GM12801 (cell line): ENCODE measurements around the gene BCLAF1.

Source experiments
- TF ChIP-seq, protein P1 (sequence below): IDR thresholded peaks from one replicate; pipeline ENCODE4 v1.5.1; 2011; ENCODE audit warnings: control low read depth; ENCODE audit not compliant: insufficient read length; ENCODE audit errors: extremely low read depth

BCLAF1 gene

DNA sequence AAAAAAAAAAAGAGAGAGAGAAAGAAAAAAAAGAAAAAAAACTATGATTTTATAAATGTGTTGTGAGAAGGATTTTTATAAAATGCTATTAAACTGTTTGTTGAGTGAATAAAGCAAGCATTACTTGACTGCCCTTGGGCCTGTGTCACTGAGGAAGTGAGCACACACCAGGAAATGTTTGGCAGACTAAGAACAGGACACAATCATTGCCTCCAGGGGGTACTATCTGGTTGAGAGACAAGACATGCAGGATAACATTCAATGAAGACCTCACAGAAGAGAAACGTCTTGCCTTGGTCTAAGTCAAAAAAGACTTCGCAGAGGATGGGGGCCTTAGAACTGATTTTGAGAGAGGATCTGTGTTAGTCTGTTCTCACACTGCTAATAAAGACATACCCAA, 80.2 kb downstream of the BCLAF1 start:
- TF ChIP-seq, protein P1, sequence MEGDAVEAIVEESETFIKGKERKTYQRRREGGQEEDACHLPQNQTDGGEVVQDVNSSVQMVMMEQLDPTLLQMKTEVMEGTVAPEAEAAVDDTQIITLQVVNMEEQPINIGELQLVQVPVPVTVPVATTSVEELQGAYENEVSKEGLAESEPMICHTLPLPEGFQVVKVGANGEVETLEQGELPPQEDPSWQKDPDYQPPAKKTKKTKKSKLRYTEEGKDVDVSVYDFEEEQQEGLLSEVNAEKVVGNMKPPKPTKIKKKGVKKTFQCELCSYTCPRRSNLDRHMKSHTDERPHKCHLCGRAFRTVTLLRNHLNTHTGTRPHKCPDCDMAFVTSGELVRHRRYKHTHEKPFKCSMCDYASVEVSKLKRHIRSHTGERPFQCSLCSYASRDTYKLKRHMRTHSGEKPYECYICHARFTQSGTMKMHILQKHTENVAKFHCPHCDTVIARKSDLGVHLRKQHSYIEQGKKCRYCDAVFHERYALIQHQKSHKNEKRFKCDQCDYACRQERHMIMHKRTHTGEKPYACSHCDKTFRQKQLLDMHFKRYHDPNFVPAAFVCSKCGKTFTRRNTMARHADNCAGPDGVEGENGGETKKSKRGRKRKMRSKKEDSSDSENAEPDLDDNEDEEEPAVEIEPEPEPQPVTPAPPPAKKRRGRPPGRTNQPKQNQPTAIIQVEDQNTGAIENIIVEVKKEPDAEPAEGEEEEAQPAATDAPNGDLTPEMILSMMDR: no peak

DNA sequence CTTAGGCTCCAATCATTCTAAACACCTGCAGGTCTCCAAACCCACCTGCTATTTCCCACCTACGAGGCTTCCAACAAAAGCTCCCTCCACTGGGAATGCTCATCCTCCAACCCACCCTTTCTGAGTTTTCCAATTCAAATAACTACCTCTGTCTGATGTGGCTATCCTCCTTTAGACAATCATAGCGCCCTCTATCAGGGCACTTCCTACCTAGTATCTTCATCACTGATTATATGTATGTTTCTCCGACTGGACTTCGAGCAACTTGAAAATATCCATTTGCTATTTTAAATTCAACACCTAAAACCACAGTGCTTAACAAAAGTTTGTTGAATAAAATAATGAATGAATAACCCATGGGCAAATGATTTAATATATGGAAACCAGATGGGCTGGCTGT, 80.9 kb downstream of the BCLAF1 start:
- TF ChIP-seq, protein P1: no peak
